ENCODE measurements around the gene PACSIN2. TPM values are rescaled to one million over a fixed set of nuclear protein-coding genes. Genes with fewer than 3 reads are reported as not detected.

The PACSIN2 gene
- total RNA-seq, 1 donor from 2014 or later = 49.8 TPM

DNA sequence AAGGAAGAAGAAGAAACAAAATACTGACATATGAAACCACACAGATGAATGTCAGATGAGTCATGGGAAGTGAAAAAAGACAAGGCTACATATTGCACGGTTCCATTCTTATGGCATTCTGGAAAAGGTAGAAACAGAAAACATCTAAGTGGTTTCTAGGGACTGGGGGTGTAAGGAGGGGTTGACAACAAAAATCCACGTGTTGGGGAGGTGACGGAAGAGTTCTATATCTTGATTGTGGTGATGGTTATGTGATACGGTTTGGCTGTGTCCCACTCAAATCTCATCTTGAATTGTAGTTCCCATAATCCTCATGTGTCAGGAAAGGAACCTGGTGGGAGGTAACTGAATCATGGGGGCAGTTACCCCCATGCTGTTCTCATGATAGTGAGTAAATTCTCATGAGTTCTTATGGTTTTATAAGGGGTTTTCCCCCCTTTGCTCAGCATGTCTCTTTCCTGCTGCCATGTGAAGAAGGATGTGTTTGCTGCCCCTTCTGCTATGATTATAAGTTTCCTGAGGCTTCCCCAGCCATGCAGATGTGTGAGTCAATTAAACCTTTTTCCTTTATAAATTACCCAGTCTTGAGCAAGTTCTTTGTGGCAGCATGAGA lies 151.5 kb downstream of the PACSIN2 start:
- no peaks in the 10 kb centered on the region for H3K36me3 ChIP-seq (ENCODE audit: control insufficient read depth, insufficient read depth, low read length)
- peak; percentile 73 for DNase-seq (ENCODE audit: low read depth)
- H3K4me3 ChIP-seq (ENCODE audit: low read depth, low read length) = no peak overlapping the region
- no peak for FAIRE-seq
- H3K27me3 ChIP-seq (ENCODE audit: control insufficient read depth, insufficient read depth, low read length) = no peaks in the 10 kb centered on the region
- TF ChIP-seq, protein P1, sequence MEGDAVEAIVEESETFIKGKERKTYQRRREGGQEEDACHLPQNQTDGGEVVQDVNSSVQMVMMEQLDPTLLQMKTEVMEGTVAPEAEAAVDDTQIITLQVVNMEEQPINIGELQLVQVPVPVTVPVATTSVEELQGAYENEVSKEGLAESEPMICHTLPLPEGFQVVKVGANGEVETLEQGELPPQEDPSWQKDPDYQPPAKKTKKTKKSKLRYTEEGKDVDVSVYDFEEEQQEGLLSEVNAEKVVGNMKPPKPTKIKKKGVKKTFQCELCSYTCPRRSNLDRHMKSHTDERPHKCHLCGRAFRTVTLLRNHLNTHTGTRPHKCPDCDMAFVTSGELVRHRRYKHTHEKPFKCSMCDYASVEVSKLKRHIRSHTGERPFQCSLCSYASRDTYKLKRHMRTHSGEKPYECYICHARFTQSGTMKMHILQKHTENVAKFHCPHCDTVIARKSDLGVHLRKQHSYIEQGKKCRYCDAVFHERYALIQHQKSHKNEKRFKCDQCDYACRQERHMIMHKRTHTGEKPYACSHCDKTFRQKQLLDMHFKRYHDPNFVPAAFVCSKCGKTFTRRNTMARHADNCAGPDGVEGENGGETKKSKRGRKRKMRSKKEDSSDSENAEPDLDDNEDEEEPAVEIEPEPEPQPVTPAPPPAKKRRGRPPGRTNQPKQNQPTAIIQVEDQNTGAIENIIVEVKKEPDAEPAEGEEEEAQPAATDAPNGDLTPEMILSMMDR (IDR thresholded peaks at IDR 0.05; ENCODE audit: insufficient read depth, low read length, severe bottlenecking) = no peak

DNA sequence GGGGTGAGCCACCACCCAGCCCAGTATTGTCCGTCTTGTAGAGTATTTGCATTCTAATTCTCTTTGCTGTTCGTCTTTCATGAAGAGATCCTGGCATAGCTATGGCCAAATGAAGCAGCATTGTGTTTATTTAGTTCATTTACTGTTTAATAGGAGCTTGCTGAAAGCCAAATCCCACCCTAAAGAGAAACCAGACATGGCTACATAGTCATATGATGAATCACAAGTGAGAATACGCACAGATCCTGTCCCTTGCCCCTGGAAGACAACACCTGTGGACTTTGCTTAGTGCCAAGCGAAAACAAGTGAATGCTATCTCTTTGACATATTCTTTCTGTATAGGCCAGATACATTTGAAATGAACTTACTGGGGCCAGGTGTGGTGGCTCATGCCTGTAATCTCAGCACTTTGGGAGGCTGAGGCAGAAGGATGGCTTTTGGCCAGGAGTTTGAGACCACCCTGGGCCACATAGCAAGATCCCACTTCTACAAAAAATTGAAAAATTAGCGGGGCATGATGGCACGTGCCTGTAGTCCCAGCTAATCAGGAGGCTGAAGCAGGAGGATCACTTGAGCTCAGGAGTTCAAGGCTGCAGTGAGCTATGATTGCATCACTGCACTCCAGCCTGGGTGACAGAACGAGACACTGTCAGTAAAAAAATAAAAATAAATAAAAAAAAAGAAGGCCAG lies 152.8 kb downstream of the PACSIN2 start:
- peak; percentile 79 for DNase-seq (ENCODE audit: low read depth)

DNA sequence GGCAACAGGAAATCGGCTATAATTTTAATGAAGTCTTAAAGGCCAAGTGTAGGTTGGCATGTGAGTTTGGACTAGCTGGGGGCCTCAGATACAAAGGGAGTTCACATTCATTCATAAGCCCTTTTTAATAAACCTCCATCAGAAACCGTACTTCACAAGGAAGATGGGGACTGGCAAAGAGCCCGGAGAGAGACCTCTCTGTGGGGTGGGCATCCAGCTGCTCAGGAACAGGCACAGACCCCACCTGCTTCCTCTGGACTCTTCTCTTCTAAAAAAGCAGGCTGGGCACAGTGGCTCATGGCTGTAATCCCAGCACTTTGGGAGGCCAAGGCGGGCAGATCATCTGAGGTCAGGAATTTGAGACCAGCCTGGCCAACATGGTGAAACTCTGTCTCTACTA lies 154.0 kb downstream of the PACSIN2 start:
- Histone ChIP-seq H3K4me3 (ENCODE audit: low read depth, low read length) (no peak overlapping the region), H3K36me3 (ENCODE audit: control insufficient read depth, insufficient read depth, low read length) (no peaks in the 10 kb centered on the region), H3K27me3 (ENCODE audit: control insufficient read depth, insufficient read depth, low read length) (no peaks in the 10 kb centered on the region)
- DNase-seq (ENCODE audit: low read depth) (no peak), FAIRE-seq (no peak)
- TF ChIP-seq, protein P1 (IDR thresholded peaks at IDR 0.05; ENCODE audit: insufficient read depth, low read length, severe bottlenecking) = no peak

More for the DNA sequence above, 152.8 kb downstream of the PACSIN2 start:
- no peak for FAIRE-seq
- Histone ChIP-seq H3K27me3 (ENCODE audit: control insufficient read depth, insufficient read depth, low read length) (no peaks in the 10 kb centered on the region), H3K36me3 (ENCODE audit: control insufficient read depth, insufficient read depth, low read length) (no peaks in the 10 kb centered on the region), H3K4me3 (ENCODE audit: low read depth, low read length) (no peak overlapping the region)
- TF ChIP-seq, protein P1 (IDR thresholded peaks at IDR 0.05; ENCODE audit: insufficient read depth, low read length, severe bottlenecking) = no peak

DNA sequence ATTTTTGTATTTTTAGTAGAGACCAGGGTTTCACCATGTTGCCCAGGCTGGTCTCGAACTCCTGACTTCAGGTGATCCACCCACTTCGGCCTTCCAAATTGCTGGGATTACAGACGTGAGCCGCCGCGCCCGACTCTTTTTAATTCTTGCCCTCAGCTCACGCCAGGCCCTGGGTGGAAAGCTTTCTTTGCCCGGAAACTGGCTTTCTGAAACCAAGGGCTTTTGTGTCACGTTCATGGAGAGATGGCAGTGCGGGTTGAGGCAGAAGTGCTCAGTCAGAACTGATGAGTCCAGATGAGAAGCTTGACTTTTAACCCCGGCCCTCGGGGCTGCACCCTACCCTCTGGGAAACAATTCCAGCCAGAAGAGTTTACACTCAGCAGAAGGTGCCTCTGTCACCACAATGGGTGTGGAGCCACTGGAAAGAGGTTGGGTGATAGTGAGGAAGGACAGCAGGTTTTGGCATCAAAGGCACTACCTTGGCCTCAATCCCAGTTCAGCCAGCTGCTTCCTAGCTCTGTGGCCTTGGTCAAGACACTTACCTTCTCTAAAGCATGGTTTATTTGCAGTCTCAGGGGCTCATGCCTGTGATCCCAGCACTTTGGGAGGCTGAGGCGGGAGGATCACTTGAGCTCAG lies 157.0 kb downstream of the PACSIN2 start:
- FAIRE-seq (no peak), DNase-seq (ENCODE audit: low read depth) (no peak)
- Histone ChIP-seq H3K27me3 (ENCODE audit: control insufficient read depth, insufficient read depth, low read length) (no peaks in the 10 kb centered on the region), H3K4me3 (ENCODE audit: low read depth, low read length) (no peak overlapping the region), H3K36me3 (ENCODE audit: control insufficient read depth, insufficient read depth, low read length) (no peaks in the 10 kb centered on the region)
- TF ChIP-seq, protein P1 (IDR thresholded peaks at IDR 0.05; ENCODE audit: insufficient read depth, low read length, severe bottlenecking) = no peak

DNA sequence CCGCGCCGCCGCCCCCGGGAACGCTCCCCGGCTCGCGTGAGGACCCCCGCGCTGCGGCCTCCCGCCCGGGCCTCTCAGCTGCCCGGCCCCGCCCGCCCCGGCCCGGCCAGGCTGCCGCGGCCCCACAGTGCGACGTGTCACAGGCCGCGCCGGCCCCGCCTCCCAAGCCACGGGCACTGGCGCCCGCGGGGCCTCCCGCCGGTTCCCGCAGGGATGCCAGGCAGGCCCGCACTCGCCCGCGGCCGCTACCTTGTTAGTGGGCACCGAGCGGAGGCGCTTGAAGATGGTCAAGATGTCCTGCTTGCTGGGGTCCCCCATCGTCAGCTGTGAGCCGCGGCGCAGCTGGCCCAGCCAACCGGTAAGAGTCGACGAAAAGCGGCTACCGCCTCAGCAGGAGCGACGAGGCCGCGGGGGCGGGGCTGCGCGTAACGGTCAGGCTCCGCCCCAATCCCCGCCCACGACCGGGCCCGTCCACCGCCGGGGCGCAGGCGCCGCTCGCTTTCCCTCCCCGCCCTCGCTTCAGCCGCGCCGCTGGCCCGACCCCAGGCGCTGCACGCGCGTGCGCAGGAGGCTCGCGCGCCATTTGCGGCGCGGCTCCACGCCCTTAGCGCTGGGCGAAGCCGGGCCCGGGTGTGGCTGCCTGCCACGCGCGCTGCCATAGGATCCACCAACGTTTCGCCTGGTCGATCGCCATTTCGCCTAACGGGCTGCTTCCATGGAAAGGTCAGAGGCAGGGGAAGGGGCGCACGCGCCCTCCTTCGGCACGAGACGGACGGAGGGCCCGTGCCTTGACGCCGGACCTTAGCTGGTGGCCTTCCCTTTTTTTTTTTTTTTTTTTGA lies 157.9 kb downstream of the PACSIN2 start, which contains the start of gene ARFGAP3:
Gene ARFGAP3, minus strand, starts transcription at position 409 of the 840 bp plus-strand sequence. Its CDS starts 91 bp downstream, at position 318.
- TF ChIP-seq, protein P1 (IDR thresholded peaks at IDR 0.05; ENCODE audit: insufficient read depth, low read length, severe bottlenecking) = no peak
- Histone ChIP-seq H3K27me3 (ENCODE audit: control insufficient read depth, insufficient read depth, low read length) (no peaks in the 10 kb centered on the region), H3K4me3 (ENCODE audit: low read depth, low read length) (peak within 1 kb of the TSS; percentile 67), H3K36me3 (ENCODE audit: control insufficient read depth, insufficient read depth, low read length) (no peaks in the 10 kb centered on the region)
- peak; percentile 74 for DNase-seq (ENCODE audit: low read depth)
- FAIRE-seq = no peak

Measured in bronchial epithelial cell (primary cell).